ENCODE measurements around the gene HEATR3.

Gene HEATR3

GRCh38 chr16:50093607-50094539 is 28.1 kb downstream of the HEATR3 start:
- peak; percentile 24 to 52 for DNase-seq (ENCODE audit: low read depth in 2 of 2)
- no peak overlapping the region for H3K4me3 ChIP-seq (replicated peaks in 1 of 2; ENCODE audit: low read depth in 2 of 2, low read length in 2 of 2)

GRCh38 chr16:50096791-50097190 is 31.0 kb downstream of the HEATR3 start:
- no peak for TF ChIP-seq CTCF (IDR thresholded peaks at IDR 0.05; ENCODE audit: low read depth, low read length)
- DNase-seq (ENCODE audit: low read depth in 2 of 2): peak; percentile 13 to 75
- H3K4me3 ChIP-seq (replicated peaks in 1 of 2; ENCODE audit: low read depth in 2 of 2, low read length in 2 of 2): no peak overlapping the region

More at GRCh38 chr16:50093607-50094539, 28.1 kb downstream of the HEATR3 start:
- TF ChIP-seq CTCF (IDR thresholded peaks at IDR 0.05; ENCODE audit: low read depth, low read length): no peak

- no peak overlapping the region for H3K4me3 ChIP-seq (replicated peaks in 1 of 2; ENCODE audit: low read depth in 2 of 2, low read length in 2 of 2)
- no peak for DNase-seq (ENCODE audit: low read depth in 2 of 2)
- TF ChIP-seq CTCF (IDR thresholded peaks at IDR 0.05; ENCODE audit: low read depth, low read length): no peak
Measured at GRCh38 chr16:50099957-50100648, 34.3 kb downstream of the HEATR3 start.

GRCh38 chr16:50102051-50102746 is 36.4 kb downstream of the HEATR3 start:
- no peak for TF ChIP-seq CTCF (IDR thresholded peaks at IDR 0.05; ENCODE audit: low read depth, low read length)
- H3K4me3 ChIP-seq (replicated peaks in 1 of 2; ENCODE audit: low read depth in 2 of 2, low read length in 2 of 2): no peak overlapping the region
- DNase-seq (ENCODE audit: low read depth in 2 of 2): peak in 1 of 2 donors; percentile 82

GRCh38 chr16:50103764-50104163 is 38.0 kb downstream of the HEATR3 start:
- H3K4me3 ChIP-seq (replicated peaks in 1 of 2; ENCODE audit: low read depth in 2 of 2, low read length in 2 of 2): no peak overlapping the region
- peak; percentile 50 to 63 for DNase-seq (ENCODE audit: low read depth in 2 of 2)
- TF ChIP-seq CTCF (IDR thresholded peaks at IDR 0.05; ENCODE audit: low read depth, low read length): no peak

GRCh38 chr16:50114357-50115129 is 48.8 kb downstream of the HEATR3 start:
- H3K4me3 ChIP-seq (replicated peaks in 1 of 2; ENCODE audit: low read depth in 2 of 2, low read length in 2 of 2): no peak overlapping the region
- DNase-seq (ENCODE audit: low read depth in 2 of 2): no peak
- no peak for TF ChIP-seq CTCF (IDR thresholded peaks at IDR 0.05; ENCODE audit: low read depth, low read length)

All from cardiac fibroblast (primary cell).